H9 (cell line): Measurements from ENCODE around the gene KAZN. TPM values are rescaled to one million over a fixed set of nuclear protein-coding genes. Genes with fewer than 3 reads are reported as not detected.

Experiments used
- DNase-seq: peaks from one replicate; pipeline ENCODE4 v3.0.0-alpha.2; 2017
- H2AFZ ChIP-seq: one replicate; pipeline ENCODE4 v1.6.1; 2013; ENCODE audit warnings: mild to moderate bottlenecking, low read length, control low read depth, moderate library complexity
- H2AK5ac ChIP-seq: 2 replicates; pipeline ENCODE4 v1.6.1; 2013; ENCODE audit warnings: low read length, control low read depth, mixed read lengths; ENCODE audit not compliant: insufficient read length
- H2BK120ac ChIP-seq: one replicate; pipeline ENCODE4 v1.6.1; 2013; ENCODE audit warnings: low read depth, mild to moderate bottlenecking, low read length, control low read depth, inconsistent platforms; ENCODE audit not compliant: poor library complexity, severe bottlenecking
- H2BK12ac ChIP-seq: 2 replicates; pipeline ENCODE4 v1.6.1; 2013; ENCODE audit warnings: low read length, control low read depth, mixed read lengths, low read depth; ENCODE audit not compliant: insufficient read length
- H2BK15ac ChIP-seq: 2 replicates; pipeline ENCODE4 v1.6.1; 2013; ENCODE audit warnings: low read depth, low read length, control low read depth
- H2BK20ac ChIP-seq: one replicate; pipeline ENCODE4 v1.6.1; 2013; ENCODE audit warnings: low read depth, mild to moderate bottlenecking, low read length, control low read depth, inconsistent platforms; ENCODE audit not compliant: poor library complexity, severe bottlenecking
- H2BK5ac ChIP-seq: 2 replicates; pipeline ENCODE4 v1.6.1; 2013; ENCODE audit warnings: low read length, control low read depth, mixed read lengths; ENCODE audit not compliant: insufficient read length
- H3K14ac ChIP-seq: 2 replicates; pipeline ENCODE4 v1.6.1; 2013; ENCODE audit warnings: low read length, control low read depth; ENCODE audit not compliant: insufficient read depth
- H3K18ac ChIP-seq: 2 replicates; pipeline ENCODE4 v1.6.1; 2013; ENCODE audit warnings: low read depth, mild to moderate bottlenecking, mixed read lengths, low read length, control low read depth; ENCODE audit not compliant: insufficient read length
- H3K23ac ChIP-seq: 2 replicates; pipeline ENCODE4 v1.6.1; 2013; ENCODE audit warnings: low read length, control low read depth, mixed read lengths, low read depth; ENCODE audit not compliant: insufficient read length
- H3K23me2 ChIP-seq: 2 replicates; pipeline ENCODE4 v1.6.1; 2013; ENCODE audit warnings: low read depth, mild to moderate bottlenecking, mixed read lengths, low read length, control low read depth; ENCODE audit not compliant: insufficient read length, poor library complexity, severe bottlenecking
- H3K27ac ChIP-seq: 2 replicates; pipeline ENCODE4 v1.5.1; 2013; ENCODE audit warnings: low read length, control low read depth, mixed read lengths, low read depth; ENCODE audit not compliant: insufficient read length
- H3K27me3 ChIP-seq: 2 replicates; pipeline ENCODE4 v1.6.1; 2013; ENCODE audit warnings: low read length, control low read depth, inconsistent platforms; ENCODE audit not compliant: insufficient read depth
- H3K4ac ChIP-seq: 2 replicates; pipeline ENCODE4 v1.6.1; 2013; ENCODE audit warnings: low read depth, mild to moderate bottlenecking, control low read depth, inconsistent platforms, low read length, moderate library complexity
- H3K4me1 ChIP-seq: 2 replicates; pipeline ENCODE4 v1.6.1; 2013; ENCODE audit warnings: low read length, control low read depth, inconsistent platforms; ENCODE audit not compliant: insufficient read depth
- H3K4me2 ChIP-seq: 2 replicates; pipeline ENCODE4 v1.6.1; 2013; ENCODE audit warnings: low read length, control low read depth, mixed read lengths; ENCODE audit not compliant: insufficient read length, insufficient read depth
- H3K56ac ChIP-seq: 2 replicates; pipeline ENCODE4 v1.6.1; 2013; ENCODE audit warnings: low read depth, mild to moderate bottlenecking, mixed read lengths, low read length, control low read depth; ENCODE audit not compliant: insufficient read length
- H3K79me1 ChIP-seq: 2 replicates; pipeline ENCODE4 v1.6.1; 2013; ENCODE audit warnings: low read depth, mild to moderate bottlenecking, moderate library complexity, low read length, control low read depth, inconsistent platforms; ENCODE audit not compliant: insufficient read depth, poor library complexity, severe bottlenecking
- H3K79me2 ChIP-seq: 2 replicates; pipeline ENCODE4 v1.6.1; 2013; ENCODE audit warnings: low read length, control low read depth, inconsistent platforms; ENCODE audit not compliant: insufficient read depth
- H3K9ac ChIP-seq: 2 replicates; pipeline ENCODE4 v1.6.1; 2013; ENCODE audit warnings: low read length, control low read depth, mixed read lengths; ENCODE audit not compliant: insufficient read length; ENCODE audit errors: extremely low read depth
- H3K9me3 ChIP-seq: one replicate; pipeline ENCODE4 v1.6.1; 2013; ENCODE audit warnings: low read depth, low read length, inconsistent platforms; ENCODE audit not compliant: control insufficient read depth
- H3T11ph ChIP-seq: one replicate; pipeline ENCODE4 v1.6.1; 2013; ENCODE audit warnings: mild to moderate bottlenecking, low read length, control low read depth, inconsistent platforms
- H4K20me1 ChIP-seq: one replicate; pipeline ENCODE4 v1.6.1; 2013; ENCODE audit not compliant: control insufficient read depth, insufficient read length, insufficient read depth
- H4K5ac ChIP-seq: 2 replicates; pipeline ENCODE4 v1.6.1; 2013; ENCODE audit warnings: low read depth, mild to moderate bottlenecking, mixed read lengths, low read length, control low read depth; ENCODE audit not compliant: insufficient read length
- H4K8ac ChIP-seq: replicated peaks from 2 replicates; pipeline ENCODE4 v1.6.1; 2013; ENCODE audit warnings: low read length, control low read depth, mixed read lengths, low read depth; ENCODE audit not compliant: insufficient read length
- H4K91ac ChIP-seq: 2 replicates; pipeline ENCODE4 v1.6.1; 2013; ENCODE audit warnings: low read depth, mild to moderate bottlenecking, moderate library complexity, mixed read lengths, low read length, control low read depth; ENCODE audit not compliant: insufficient read length
- H3K27ac Mint-ChIP-seq, 3 experiments: 2 replicates in 2 of 3; 3 replicates in 1 of 3; pipeline ENCODE4 v1.8.0; 2020 to 2021; ENCODE audit warnings: mixed read lengths in 3 of 3, mild to moderate bottlenecking in 1 of 3, moderate library complexity in 1 of 3
- H3K27me3 Mint-ChIP-seq: 2 replicates; pipeline ENCODE4 v1.8.0; 2021; ENCODE audit warnings: low read depth, mild to moderate bottlenecking, moderate library complexity, mixed read lengths
- H3K36me3 Mint-ChIP-seq, 3 experiments: 2 replicates in 2 of 3; 3 replicates in 1 of 3; pipeline ENCODE4 v1.8.0; 2020 to 2021; ENCODE audit warnings: low read depth in 3 of 3, mixed read lengths in 3 of 3; ENCODE audit not compliant: insufficient read depth in 1 of 3
- H3K4me1 Mint-ChIP-seq, 2 experiments: 2 replicates each; pipeline ENCODE4 v1.8.0; 2020; ENCODE audit warnings: mixed read lengths in 2 of 2
- H3K4me3 Mint-ChIP-seq, 2 experiments: 2 replicates in 1 of 2; 3 replicates in 1 of 2; pipeline ENCODE4 v1.8.0; 2020 to 2021; ENCODE audit warnings: mild to moderate bottlenecking in 2 of 2, mixed read lengths in 2 of 2, moderate library complexity in 1 of 2
- H3K9me3 Mint-ChIP-seq, 2 experiments: 2 replicates in 1 of 2; 3 replicates in 1 of 2; pipeline ENCODE4 v1.8.0; 2020; ENCODE audit warnings: mild to moderate bottlenecking in 2 of 2, mixed read lengths in 2 of 2, moderate library complexity in 1 of 2
- CTCF ChIP-seq: fragments of 200-600 bp; sonication (generic); conservative IDR thresholded peaks from 3 replicates; pipeline ENCODE4 v1.8.0; 2021; ENCODE audit warnings: antibody characterized with exemption, mild to moderate bottlenecking
- WGBS: extraction: QIAGEN DNeasy Blood & Tissue Kit; methylation state at CpG from one replicate; pipeline ENCODE4 v1.1.7; 2013; ENCODE audit warnings: missing lambda C conversion rate, low lambda C conversion rate, mixed read lengths; ENCODE audit not compliant: insufficient read length; ENCODE audit errors: extremely low coverage; 5-methylcytosine and 5-hydroxymethylcytosine counted together
- total RNA-seq: library from RNA; stranded (reverse); gene quantifications from 2 replicates; pipeline ENCODE4 v1.2.1, GENCODE V29; 2021

KAZN gene
- total RNA-seq, 1 experiment from 2014 or later, result 7.6 TPM

- no peak overlapping the region for H3K18ac ChIP-seq
- DNase-seq, result no peak
- H3K23ac ChIP-seq, result no peak overlapping the region
- H2BK15ac ChIP-seq, result no peak overlapping the region
- no peak overlapping the region for H2AK5ac ChIP-seq
- no peak overlapping the region for H3K9ac ChIP-seq
- no peak overlapping the region for H3K4me2 ChIP-seq
- H2BK5ac ChIP-seq, result no peak overlapping the region
- no peaks in the 10 kb centered on the region for H3K79me2 ChIP-seq
- H2BK12ac ChIP-seq, result no peak overlapping the region
- no peak overlapping the region for H4K8ac ChIP-seq
- TF ChIP-seq CTCF, result no peak
- H2AFZ ChIP-seq, result no peak overlapping the region
- H4K5ac ChIP-seq, result no peak overlapping the region
- no peaks in the 10 kb centered on the region for H3K27me3 ChIP-seq
- no peak overlapping the region for H3K4ac ChIP-seq
- Mint-ChIP-seq H3K36me3 (no peaks in the 10 kb centered on the region), H3K4me3 (no peak overlapping the region), H3K27me3 (no peaks in the 10 kb centered on the region), H3K27ac (no peak overlapping the region), H3K9me3 (peaks cover 0 to 3% of the 10 kb centered on the region in 2 experiments; a peak in 1 of 5 replicates), H3K4me1 (peaks cover 10 to 12% of the 10 kb centered on the region in 2 experiments)
- H4K20me1 ChIP-seq, result no peaks in the 10 kb centered on the region
- no peaks in the 10 kb centered on the region for H3K79me1 ChIP-seq
- no peak overlapping the region for H3T11ph ChIP-seq
- H3K27ac ChIP-seq, result no peak overlapping the region
- no peaks in the 10 kb centered on the region for H3K9me3 ChIP-seq
- no peak overlapping the region for H2BK20ac ChIP-seq
- no peak overlapping the region for H3K14ac ChIP-seq
- H3K23me2 ChIP-seq, result no peaks in the 10 kb centered on the region
- H3K56ac ChIP-seq, result no peak overlapping the region
- no peaks in the 10 kb centered on the region for H3K4me1 ChIP-seq
- no peak overlapping the region for H4K91ac ChIP-seq
- WGBS, result no CpG with 5 or more reads among the region's 12 CpGs
- H2BK120ac ChIP-seq, result no peak overlapping the region
Observed at GRCh38 chr1:15001317-15001915, 402.9 kb downstream of the KAZN start.
